ENCODE results near the gene OTX2.

GRCh38 chr14:56796259-56796658 lies 14.0 kb downstream of the OTX2 start:
- TF ChIP-seq POLR2AphosphoS5 (IDR thresholded peaks at IDR 0.05; ENCODE audit: insufficient read depth in 1 of 2, low read depth in 1 of 2) = no peak
- no peak for TF ChIP-seq POLR2A (IDR thresholded peaks at IDR 0.05)
